ENCODE data around the gene MEAF6. TPM values are rescaled to one million over a fixed set of nuclear protein-coding genes. Genes with fewer than 3 reads are reported as not detected.

The MEAF6 gene
- total RNA-seq, 1 experiment from 2014 or later = 51.6 TPM

DNA sequence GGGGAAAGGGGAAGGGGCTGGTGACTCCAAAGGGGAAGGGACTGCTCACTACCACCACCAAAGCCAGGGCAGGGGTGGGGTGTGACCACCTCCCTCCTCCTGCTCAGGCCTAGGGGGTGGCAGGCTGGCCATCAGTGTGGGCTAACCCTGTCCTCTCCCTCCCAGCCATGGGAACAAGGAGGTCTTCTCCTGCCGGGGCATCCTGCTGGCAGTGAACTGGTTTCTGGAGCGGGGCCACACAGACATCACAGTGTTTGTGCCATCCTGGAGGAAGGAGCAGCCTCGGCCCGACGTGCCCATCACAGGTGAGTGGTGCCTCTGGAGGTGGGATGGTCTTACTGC, 34.5 kb downstream of the MEAF6 start:
- Histone ChIP-seq H3K56ac (ENCODE audit: insufficient read length, low read depth, low read length) (no peak overlapping the region), H3K18ac (ENCODE audit: insufficient read length, low read depth, low read length) (no peak overlapping the region), H2BK5ac (ENCODE audit: insufficient read length, low read length) (no peak overlapping the region), H3K4me2 (ENCODE audit: insufficient read depth, insufficient read length, low read length) (no peak overlapping the region), H3K79me2 (ENCODE audit: insufficient read depth, low read length) (peaks cover 2% of the 10 kb centered on the region; the same call in 1 of the 2 replicates), H4K20me1 (ENCODE audit: control insufficient read depth, insufficient read depth, insufficient read length) (no peaks in the 10 kb centered on the region), H4K8ac (replicated peaks; ENCODE audit: insufficient read length, low read depth, low read length) (no peak overlapping the region), H3K9ac (ENCODE audit: extremely low read depth, insufficient read length, low read length) (no peak overlapping the region), H3K23ac (ENCODE audit: insufficient read length, low read depth, low read length) (no peak overlapping the region), H2BK20ac (ENCODE audit: low read depth, low read length, poor library complexity, severe bottlenecking) (no peak overlapping the region), H3K9me3 (ENCODE audit: control insufficient read depth, low read depth, low read length) (no peaks in the 10 kb centered on the region), H2BK12ac (ENCODE audit: insufficient read length, low read depth, low read length) (no peak overlapping the region), H3K27ac (ENCODE audit: insufficient read length, low read depth, low read length) (no peak overlapping the region), H3K4ac (ENCODE audit: low read depth, low read length) (no peak overlapping the region), H2BK120ac (ENCODE audit: low read depth, low read length, poor library complexity, severe bottlenecking) (no peak overlapping the region), H3K14ac (ENCODE audit: insufficient read depth, low read length) (no peak overlapping the region), H3K79me1 (ENCODE audit: insufficient read depth, low read depth, low read length, poor library complexity, severe bottlenecking) (no peaks in the 10 kb centered on the region), H3T11ph (ENCODE audit: low read length) (no peak overlapping the region), H2AFZ (ENCODE audit: low read length) (no peak overlapping the region), H3K23me2 (ENCODE audit: insufficient read length, low read depth, low read length, poor library complexity, severe bottlenecking) (peaks cover 3% of the 10 kb centered on the region), H3K4me1 (ENCODE audit: insufficient read depth, low read length) (peaks cover 9% of the 10 kb centered on the region; the same call in 1 of the 2 replicates), H4K91ac (ENCODE audit: insufficient read length, low read depth, low read length) (no peak overlapping the region), H4K5ac (ENCODE audit: insufficient read length, low read depth, low read length) (no peak overlapping the region), H2BK15ac (ENCODE audit: low read depth, low read length) (no peak overlapping the region), H3K27me3 (ENCODE audit: insufficient read depth, low read length) (no peaks in the 10 kb centered on the region), H2AK5ac (ENCODE audit: insufficient read length, low read length) (no peak overlapping the region)
- TF ChIP-seq, protein P1, sequence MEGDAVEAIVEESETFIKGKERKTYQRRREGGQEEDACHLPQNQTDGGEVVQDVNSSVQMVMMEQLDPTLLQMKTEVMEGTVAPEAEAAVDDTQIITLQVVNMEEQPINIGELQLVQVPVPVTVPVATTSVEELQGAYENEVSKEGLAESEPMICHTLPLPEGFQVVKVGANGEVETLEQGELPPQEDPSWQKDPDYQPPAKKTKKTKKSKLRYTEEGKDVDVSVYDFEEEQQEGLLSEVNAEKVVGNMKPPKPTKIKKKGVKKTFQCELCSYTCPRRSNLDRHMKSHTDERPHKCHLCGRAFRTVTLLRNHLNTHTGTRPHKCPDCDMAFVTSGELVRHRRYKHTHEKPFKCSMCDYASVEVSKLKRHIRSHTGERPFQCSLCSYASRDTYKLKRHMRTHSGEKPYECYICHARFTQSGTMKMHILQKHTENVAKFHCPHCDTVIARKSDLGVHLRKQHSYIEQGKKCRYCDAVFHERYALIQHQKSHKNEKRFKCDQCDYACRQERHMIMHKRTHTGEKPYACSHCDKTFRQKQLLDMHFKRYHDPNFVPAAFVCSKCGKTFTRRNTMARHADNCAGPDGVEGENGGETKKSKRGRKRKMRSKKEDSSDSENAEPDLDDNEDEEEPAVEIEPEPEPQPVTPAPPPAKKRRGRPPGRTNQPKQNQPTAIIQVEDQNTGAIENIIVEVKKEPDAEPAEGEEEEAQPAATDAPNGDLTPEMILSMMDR (conservative IDR thresholded peaks at IDR 0.05) = no peak
- Mint-ChIP-seq H3K9me3 (no peaks in the 10 kb centered on the region), H3K27ac (no peak overlapping the region), H3K4me3 (no peak overlapping the region), H3K27me3 (ENCODE audit: low read depth) (no peaks in the 10 kb centered on the region; the same call in 1 of the 2 replicates), H3K4me1 (peaks cover 28 to 42% of the 10 kb centered on the region in 2 experiments), H3K36me3 (ENCODE audit: insufficient read depth in 1 of 3, low read depth in 3 of 3) (peaks cover 17 to 45% (median 28%) of the 10 kb centered on the region in 3 experiments; a peak in 6 of 7 replicates)
- no peak for DNase-seq
- no CpG with 5 or more reads among the region's 5 CpGs for WGBS (ENCODE audit: extremely low coverage, insufficient read length, low lambda C conversion rate)
